ENCODE results near the gene DUOX1. TPM values are rescaled to one million over a fixed set of nuclear protein-coding genes. Genes with fewer than 3 reads are reported as not detected.

The DUOX1 gene
- total RNA-seq, 1 experiment from 2014 or later: 15.1 TPM

- H3K4me1 Mint-ChIP-seq (ENCODE audit: insufficient read depth, unreplicated experiment): peaks cover 8% of the 10 kb centered on the region
- no TSS peak for BruUV-seq (replicated peaks)
These were observed 69.5 kb downstream of the DUOX1 start for GRCh38 chr15:45199136-45199810.

DNA sequence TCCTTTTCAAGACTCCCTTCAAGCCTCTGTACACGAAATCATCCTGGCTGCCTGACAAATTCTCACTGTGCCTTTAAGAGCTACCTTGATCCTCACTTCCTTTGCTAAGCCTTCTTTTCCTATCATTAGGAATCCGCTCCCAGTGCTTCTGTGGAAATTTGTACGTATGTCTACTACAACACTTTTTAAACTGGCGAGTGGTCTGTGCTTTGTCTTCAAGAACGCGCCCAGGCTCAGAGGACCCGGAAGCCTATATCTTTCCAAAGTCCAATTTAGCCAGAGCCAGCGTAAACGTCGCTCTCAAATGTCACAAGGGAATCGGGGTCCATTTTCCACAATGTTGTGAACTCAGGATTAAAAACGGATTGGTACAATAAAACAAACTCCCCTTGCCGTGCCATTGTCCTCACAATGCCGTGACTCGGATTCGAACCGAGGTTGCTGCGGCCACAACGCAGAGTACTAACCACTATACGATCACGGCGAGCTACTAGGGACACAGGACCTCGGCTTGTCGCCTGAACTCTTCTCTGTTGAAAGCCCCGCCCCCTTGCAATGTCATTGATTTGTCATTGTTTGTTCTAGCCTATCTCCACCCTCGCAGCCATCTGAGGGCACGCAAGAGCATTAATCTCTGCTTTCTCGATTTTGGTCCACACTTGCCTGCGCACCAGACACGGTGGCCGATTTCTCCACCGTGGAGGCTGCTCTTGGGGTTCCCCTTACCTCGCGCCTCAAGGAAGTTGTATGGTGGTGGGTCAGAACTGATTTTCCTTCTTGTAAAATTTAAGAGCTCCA, 70.4 kb downstream of the DUOX1 start:
- TSS peak; percentile 99 for BruUV-seq (replicated peaks)
- DNase-seq (ENCODE audit: unreplicated experiment): peak; percentile 89
- peaks cover 13% of the 10 kb centered on the region for H3K36me3 Mint-ChIP-seq (ENCODE audit: insufficient read depth, unreplicated experiment)
- peaks cover 10% of the 10 kb centered on the region for H3K4me1 Mint-ChIP-seq (ENCODE audit: insufficient read depth, unreplicated experiment)
- H3K9me3 Mint-ChIP-seq (ENCODE audit: unreplicated experiment): no peaks in the 10 kb centered on the region
- ChIA-PET CTCF (interaction anchor here (0.7 to 9.9 kb wide), 5 partner anchors 19 to 921 kb away, joined by 3 to 94 read pairs (median 4); no protein-coding TSS in a partner anchor), POLR2A (interaction anchor here (0.6 to 6.5 kb wide), 21 partner anchors 10 to 1418 kb away, joined by 3 to 113 read pairs (median 5); partner anchors contain the start of genes B2M, BLOC1S6 and SHF)
- intact Hi-C loops (cut with micrococcal nuclease): loop anchor here (1.0 kb wide), 3 partner anchors 37 to 387 kb away; partner anchors contain the start of gene BLOC1S6
- H3K4me3 Mint-ChIP-seq (ENCODE audit: unreplicated experiment): no peak overlapping the region
- H3K27ac Mint-ChIP-seq (ENCODE audit: low read depth, unreplicated experiment): no peak overlapping the region
- TF ChIP-seq, protein P1, sequence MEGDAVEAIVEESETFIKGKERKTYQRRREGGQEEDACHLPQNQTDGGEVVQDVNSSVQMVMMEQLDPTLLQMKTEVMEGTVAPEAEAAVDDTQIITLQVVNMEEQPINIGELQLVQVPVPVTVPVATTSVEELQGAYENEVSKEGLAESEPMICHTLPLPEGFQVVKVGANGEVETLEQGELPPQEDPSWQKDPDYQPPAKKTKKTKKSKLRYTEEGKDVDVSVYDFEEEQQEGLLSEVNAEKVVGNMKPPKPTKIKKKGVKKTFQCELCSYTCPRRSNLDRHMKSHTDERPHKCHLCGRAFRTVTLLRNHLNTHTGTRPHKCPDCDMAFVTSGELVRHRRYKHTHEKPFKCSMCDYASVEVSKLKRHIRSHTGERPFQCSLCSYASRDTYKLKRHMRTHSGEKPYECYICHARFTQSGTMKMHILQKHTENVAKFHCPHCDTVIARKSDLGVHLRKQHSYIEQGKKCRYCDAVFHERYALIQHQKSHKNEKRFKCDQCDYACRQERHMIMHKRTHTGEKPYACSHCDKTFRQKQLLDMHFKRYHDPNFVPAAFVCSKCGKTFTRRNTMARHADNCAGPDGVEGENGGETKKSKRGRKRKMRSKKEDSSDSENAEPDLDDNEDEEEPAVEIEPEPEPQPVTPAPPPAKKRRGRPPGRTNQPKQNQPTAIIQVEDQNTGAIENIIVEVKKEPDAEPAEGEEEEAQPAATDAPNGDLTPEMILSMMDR (IDR thresholded peaks at IDR 0.05; ENCODE audit: unreplicated experiment): no peak
- H3K27me3 Mint-ChIP-seq (ENCODE audit: insufficient read depth, unreplicated experiment): no peaks in the 10 kb centered on the region

More at GRCh38 chr15:45199136-45199810, 69.5 kb downstream of the DUOX1 start:
- POLR2A ChIA-PET: interaction anchor here (0.8 to 6.5 kb wide), 10 partner anchors 9 to 470 kb away, joined by 3 to 113 read pairs (median 8); partner anchors contain the start of gene SHF
- H3K4me3 Mint-ChIP-seq (ENCODE audit: unreplicated experiment): no peak overlapping the region
- no peak overlapping the region for H3K27ac Mint-ChIP-seq (ENCODE audit: low read depth, unreplicated experiment)
- DNase-seq (ENCODE audit: unreplicated experiment): peak; percentile 47
- no peaks in the 10 kb centered on the region for H3K9me3 Mint-ChIP-seq (ENCODE audit: unreplicated experiment)
- no peaks in the 10 kb centered on the region for H3K27me3 Mint-ChIP-seq (ENCODE audit: insufficient read depth, unreplicated experiment)
- peaks cover 13% of the 10 kb centered on the region for H3K36me3 Mint-ChIP-seq (ENCODE audit: insufficient read depth, unreplicated experiment)
- CTCF ChIA-PET: interaction anchor here (1.0 to 9.9 kb wide), 2 partner anchors 27 to 37 kb away, joined by 4 to 94 read pairs; no protein-coding TSS in a partner anchor
- intact Hi-C loops (cut with micrococcal nuclease): no loop called here
- TF ChIP-seq, protein P1 (IDR thresholded peaks at IDR 0.05; ENCODE audit: unreplicated experiment): no peak

GRCh38 chr15:45200799-45201556, 71.2 kb downstream of the DUOX1 start:
- Mint-ChIP-seq H3K27me3 (ENCODE audit: insufficient read depth, unreplicated experiment) (no peaks in the 10 kb centered on the region), H3K4me1 (ENCODE audit: insufficient read depth, unreplicated experiment) (peaks cover 15% of the 10 kb centered on the region), H3K9me3 (ENCODE audit: unreplicated experiment) (no peaks in the 10 kb centered on the region), H3K27ac (ENCODE audit: low read depth, unreplicated experiment) (no peak overlapping the region), H3K4me3 (ENCODE audit: unreplicated experiment) (no peak overlapping the region), H3K36me3 (ENCODE audit: insufficient read depth, unreplicated experiment) (peaks cover 13% of the 10 kb centered on the region)
- TF ChIP-seq, protein P1 (IDR thresholded peaks at IDR 0.05; ENCODE audit: unreplicated experiment): no peak
- TSS peak; percentile 96 for BruUV-seq (replicated peaks)
- peak; percentile 82 for DNase-seq (ENCODE audit: unreplicated experiment)
- intact Hi-C loops (cut with micrococcal nuclease): loop anchor here (1.0 kb wide), 3 partner anchors 38 to 386 kb away; partner anchors contain the start of gene BLOC1S6
- ChIA-PET CTCF (interaction anchor here (0.5 to 9.9 kb wide), 7 partner anchors 20 to 426 kb away, joined by 3 to 94 read pairs (median 5); no protein-coding TSS in a partner anchor), POLR2A (interaction anchor here (0.6 to 6.5 kb wide), 20 partner anchors 9 to 716 kb away, joined by 3 to 113 read pairs (median 4); partner anchors contain the start of genes B2M, BLOC1S6 and SHF)
